Activated CD4-positive, alpha-beta T cell treated with anti-CD3 and anti-CD28 coated beads for 48 hours (primary cell): ENCODE data around the gene STK17B.

Source experiments
- DNase-seq: peaks from one replicate; pipeline ENCODE4 v3.0.0-alpha.2; 2020

The STK17B gene

DNA sequence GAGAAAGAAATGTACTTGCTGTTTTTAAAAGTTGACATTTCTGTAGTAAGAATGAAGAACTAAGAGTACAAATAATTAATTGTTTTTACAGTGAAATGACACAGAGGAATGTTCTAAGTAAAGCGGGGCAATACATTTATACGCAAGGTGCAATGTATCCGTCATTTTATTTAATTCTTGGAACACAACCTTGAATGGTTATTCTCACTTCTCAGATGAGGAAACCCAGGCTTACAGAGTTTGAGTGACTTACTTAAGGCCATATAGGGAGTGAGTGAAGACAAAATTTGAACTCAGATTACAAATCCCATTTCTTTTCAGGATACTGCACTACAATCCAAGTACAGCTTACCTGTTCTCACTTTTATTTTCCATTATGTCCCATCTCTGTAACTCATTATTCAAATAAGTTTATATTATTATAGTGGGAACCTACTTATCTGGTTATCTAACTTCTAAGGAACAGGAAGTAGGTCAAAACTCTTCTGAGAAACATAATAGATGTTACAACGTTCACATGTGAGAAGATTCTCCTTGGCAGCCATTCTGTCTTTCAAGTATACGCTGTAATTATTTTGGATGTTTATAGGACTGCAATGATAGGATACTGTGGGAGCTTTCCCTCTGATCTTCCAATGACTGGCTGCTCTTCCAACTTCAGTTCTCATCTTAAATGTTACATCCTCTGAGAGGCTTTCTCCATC is 12.3 kb upstream of the STK17B start:
- DNase-seq, result no peak

DNA sequence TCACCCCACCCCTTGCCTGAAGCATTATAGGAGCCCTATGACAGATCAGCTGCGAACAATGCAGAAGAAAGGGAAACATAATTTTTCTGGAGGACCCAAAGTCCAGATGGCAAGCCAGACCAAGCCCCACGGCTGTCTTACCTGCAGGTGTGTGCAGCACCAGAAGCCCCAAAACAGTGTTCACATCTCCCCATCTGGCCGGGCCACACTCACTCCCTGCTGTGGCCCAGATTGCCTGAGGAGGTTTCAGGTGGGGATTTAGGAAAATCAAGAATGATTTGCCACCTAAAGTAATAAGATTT is 11.7 kb upstream of the STK17B start:
- no peak for DNase-seq

DNA sequence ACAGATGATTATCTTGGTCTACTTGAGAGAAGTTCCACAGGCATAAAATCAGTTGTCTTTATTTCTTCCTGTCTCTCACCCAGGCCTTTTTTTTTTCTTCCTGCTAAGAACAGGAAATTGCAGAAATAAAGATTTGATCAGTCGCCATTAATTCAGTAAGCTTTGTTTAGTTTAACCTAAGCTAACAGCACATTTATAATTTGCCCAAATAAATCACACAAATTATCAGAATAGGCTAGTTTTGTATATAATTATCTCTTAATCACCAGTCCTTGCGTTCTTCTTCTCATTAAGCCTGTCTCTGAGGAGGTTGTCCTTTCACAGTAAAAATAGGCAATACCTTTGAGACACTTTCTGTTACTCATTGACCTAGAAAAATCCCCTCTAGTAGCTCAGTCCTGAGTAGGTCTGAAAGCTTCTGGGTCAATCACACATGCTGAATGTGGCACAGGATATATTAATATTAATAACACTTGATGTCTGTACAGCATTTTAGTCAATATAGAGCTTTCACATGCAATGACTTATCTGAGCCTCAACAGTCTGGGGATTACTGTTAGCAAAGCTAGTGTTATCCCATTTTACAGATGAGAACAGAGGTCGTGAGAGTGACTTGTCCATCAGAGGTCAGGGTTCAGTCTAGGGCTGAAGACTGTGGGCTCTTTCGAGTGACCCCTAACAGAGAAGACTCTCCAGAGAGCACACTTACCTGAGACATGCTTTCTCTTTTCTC is 11.2 kb upstream of the STK17B start:
- no peak for DNase-seq

DNA sequence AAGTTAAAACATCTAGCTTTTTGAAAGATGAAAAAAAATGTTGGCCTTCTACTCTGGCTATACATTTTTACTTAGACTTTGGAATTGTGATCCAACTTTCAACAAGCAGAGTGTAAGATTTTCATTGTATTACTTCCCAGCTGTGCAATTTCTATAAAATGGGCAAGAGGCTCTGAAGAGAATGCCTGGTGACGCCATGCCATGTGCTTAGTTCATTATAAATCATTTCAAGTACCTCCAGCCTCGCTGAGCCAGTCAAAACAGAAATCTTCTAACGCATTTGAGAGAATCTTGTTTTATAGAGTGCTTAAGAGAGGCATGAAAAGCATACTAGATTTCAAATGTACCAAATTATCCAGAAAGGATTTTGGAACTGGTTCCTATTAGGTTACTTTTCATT is 10.1 kb upstream of the STK17B start:
- DNase-seq, result no peak

DNA sequence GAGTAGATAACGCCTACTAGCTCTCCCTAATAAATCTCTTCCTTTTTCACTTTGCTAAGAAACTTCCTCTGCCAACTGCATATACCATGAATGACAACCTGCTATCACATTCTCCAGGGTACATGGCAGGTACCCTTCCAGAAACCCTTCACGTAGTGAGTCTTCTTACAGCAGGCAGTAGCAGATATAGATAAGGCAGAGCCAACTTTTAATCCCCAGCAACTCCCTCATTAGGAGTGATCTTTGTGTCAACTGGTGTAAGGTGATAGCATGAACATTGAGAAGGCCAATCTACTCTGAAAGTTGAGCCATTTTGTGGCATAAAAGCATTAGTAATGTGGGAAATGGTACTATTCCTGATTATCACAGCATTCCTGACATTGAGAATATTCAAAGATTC is 5.7 kb upstream of the STK17B start:
- DNase-seq, result no peak

DNA sequence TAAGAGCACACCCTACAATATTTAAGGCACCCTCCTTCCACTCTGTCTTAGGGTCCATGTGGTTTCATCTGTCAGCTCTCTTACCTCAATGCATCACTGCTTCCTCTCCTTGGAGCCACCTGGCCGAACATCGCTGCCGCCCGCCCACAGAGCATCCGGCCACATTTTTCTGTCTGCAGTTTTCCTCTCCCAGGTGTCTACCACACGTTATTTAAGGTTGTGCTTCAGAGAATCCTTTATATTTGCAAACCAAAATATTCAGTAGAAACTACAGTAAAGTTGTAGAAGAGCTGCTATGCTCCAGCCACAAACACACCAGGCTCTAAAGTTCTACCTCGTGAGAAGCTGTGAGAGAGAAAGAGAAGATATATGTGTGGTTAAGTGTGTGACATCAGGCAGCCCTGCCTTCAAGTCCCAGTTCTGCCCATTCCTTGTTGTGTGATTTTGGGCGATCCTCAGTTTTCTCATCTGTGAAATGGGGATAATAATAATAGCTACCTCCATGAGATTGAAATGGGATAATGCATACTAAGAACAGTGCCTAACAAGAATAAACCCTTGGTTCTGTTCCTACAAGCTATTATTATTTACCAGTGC is 4.9 kb upstream of the STK17B start:
- DNase-seq, result peak; percentile 84

DNA sequence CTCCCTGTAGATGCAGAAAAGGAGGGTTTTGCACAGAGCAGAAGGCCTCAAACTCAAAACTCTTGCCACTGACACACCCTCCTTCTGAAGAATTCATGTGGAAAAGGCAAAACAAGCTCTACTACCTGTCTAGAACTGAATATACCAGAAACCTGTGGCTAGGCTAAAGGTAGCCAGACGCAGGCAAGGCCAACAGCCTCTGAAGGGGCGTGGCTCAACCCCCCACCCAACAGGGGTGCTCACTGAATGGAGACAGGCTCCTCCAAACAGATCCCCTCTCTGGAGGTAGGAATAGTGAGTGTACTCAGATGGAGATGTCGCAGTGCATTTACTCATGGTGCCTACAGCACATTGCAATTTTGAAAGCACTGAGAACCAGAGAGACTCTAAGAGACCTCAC is 3.0 kb upstream of the STK17B start:
- DNase-seq, result peak; percentile 57

DNA sequence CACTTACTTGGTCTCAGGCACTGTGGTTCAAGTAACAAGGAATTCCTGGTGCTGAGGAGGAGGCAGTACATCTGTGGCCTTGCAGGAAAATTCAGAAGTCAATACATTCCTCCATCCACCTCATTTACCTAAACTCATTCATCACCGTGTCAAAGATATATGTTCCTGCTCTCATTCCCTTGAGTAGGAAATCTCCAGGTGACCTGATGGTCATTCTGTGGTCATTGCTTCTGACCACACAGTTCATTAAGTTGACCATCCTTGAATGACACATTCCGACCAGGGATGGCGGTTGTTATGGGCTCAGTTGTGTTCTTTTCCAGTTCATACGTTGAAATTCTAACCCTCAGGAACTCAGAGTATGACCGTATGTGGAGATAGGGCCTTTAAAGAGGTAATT is 2.1 kb upstream of the STK17B start:
- no peak for DNase-seq

DNA sequence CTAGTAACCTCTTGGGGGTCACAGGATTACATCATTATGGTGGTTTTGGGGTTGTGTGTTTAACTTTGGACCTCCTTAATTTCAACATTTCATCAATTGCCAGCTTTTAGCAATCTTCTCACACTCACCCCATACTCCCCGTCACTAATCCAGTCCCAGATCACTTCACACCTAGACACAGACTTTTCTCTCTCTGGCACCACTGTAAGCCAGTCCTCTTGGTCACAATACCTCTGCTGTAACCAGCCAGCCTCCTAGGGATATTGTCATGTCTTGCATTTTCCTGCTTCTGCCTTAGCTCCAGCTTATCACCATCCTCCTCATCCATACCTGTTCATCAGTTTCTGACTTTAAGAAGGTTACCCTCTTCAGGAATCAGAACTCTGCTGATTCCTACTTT is 1.6 kb upstream of the STK17B start:
- no peak for DNase-seq

DNA sequence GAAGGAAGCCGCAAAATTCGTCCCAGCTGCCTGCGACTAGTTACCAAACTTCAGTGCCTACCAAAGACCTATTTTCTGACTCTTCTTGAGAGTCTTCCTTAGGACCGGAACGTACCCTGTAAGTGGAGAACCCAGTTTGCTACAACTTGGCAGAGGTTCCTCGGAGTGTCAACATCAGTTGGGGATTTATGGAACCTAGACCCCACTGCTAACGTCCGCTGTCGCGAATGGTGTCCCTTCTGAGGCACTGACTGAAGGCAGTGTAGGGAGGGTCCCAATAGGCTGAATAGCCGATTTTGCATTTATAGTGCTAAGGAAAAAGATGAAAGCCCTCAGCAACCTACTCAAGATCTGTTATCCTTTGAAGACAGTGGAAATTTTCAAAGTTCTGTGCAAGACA is 568 bp upstream of the STK17B start:
- DNase-seq, result no peak

DNA sequence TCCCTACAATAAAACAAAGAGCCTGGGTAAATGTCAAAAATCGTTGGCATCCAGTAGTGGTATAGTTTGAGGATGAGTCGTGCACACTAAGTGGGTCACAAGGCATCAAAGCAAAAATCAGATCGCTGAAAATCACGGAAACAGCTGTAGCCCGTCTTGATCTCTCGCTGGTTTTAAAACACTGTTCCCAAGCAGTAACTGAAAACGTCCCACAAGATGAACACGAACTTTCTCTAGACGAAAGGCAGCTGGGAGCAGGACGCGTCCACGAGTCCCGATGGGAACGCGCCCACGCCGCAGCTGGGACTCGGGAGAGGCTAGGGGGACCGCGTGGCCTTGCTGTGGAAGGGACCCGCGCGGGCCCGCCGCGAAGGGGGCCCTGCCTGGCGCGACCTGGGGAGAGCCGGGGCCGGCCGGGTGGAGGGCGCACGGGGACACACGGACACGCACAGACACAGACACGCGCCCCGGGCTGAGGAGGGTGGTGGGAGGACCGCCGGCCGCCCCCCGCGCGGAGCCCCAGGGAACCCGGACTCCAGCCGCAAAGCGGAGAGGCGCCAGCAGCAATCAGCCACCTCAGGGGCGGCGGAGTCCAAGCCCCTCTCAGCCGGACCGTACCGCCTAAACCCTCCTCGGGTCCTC is 651 bp downstream of the STK17B start:
- peak; percentile 44 for DNase-seq

DNA sequence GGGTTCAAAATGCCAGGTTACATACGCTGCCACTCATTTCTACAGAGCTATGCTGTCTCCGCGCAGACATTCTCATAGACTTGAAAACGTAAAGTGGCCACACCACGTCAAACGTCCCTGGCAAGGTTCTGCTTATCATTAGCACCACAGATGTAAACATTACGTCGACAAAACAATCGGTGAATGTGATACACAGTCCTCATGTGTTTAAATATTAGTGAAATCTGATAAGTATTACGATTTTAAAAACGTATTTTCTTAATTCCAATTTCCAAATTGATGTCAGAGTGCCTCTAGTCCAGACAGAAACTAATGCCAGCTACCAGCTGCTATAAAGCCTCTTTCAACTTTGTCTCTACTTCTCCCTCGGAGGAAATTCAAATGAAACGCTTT is 1.2 kb downstream of the STK17B start:
- DNase-seq, result peak; percentile 71

DNA sequence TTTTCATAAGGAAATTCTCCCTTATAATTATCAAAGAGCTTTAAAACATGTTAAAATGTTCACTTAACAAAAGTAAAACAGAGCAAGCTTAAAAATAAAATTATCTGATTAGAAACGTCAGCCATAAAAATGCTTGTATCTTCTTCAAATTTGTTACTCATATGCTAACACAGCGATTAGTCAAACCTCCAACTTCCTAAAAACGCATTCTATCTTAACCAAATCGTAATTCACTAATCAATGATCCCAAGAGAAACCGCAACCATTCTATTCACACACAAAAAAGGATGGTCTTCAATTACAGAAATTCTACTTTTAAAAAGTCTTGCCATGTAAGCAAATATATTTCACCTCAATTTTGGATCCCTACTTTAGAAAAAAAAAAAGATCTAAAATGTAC is 1.9 kb downstream of the STK17B start:
- DNase-seq, result no peak

DNA sequence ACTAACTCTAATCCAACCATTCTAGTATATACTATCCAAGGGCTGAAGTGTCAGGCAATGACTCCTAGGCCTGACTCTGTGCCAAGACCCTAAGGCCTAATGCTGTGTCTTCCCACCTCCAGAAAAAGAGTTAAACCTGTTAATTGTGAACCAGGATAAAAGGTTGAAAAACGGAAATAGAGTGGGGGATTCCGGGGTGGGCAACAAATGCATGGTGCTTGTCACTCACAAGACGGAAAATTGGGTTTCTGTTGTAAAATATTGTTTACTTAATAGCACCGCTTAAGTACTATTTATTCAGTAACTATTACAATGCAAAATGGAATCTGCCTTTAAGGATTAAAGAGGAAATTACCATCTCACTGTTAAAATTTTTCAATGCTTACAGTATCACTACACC is 3.2 kb downstream of the STK17B start:
- no peak for DNase-seq

DNA sequence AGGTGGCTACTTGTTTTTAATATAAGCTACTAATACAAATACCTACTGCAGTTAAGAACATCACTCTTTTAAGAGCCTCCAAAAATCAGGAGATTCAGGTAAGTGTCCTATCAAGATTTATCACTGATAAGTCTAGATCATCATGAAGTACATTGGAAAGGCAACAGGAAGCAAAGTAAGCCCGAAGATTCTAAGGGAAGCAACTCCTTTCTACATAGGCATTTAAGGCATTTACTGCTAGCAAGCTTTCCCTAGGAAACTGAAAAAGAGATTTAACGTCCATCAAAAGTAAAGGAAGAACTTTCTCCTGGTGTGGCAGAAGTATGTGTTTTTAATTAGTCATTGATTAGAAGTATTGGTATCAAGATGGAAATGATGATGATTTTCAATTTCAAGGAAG is 3.7 kb downstream of the STK17B start:
- no peak for DNase-seq

DNA sequence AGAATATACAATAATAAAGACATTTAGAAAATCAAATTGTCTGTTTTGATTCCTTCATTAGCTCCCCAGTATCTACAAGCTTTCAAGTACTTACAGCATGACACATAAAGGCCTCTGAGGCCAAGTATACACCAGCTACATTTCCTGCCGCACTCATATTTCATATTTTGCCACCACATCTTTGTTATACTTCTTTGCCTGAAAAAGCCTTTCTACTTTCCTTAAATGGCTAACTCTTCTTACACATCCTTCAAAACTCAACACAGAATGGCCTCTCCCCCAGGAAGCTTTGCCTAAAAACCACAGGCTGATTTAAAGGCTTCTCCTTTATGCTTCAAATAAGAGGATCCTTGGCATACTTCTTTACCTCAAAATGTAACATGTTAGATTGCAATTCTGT is 4.5 kb downstream of the STK17B start:
- no peak for DNase-seq

DNA sequence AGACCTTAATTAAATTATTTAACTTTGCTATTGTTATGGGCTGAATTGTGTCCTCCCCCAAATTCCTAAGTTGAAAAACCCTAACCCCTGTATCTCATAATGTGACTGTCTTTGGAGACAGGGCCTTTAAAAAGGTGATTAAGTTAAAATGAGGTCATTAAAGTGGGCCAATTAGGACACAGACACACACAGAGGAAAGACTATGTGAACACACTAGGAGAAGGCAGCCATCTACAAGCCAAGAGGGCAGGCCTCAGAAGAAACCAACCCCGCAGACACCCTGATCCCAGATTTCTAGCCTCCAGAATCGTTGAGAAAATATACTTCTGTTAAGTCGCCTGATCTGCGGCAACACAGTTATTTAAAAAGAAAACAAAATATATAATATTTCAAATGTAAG is 6.4 kb downstream of the STK17B start:
- DNase-seq, result no peak

DNA sequence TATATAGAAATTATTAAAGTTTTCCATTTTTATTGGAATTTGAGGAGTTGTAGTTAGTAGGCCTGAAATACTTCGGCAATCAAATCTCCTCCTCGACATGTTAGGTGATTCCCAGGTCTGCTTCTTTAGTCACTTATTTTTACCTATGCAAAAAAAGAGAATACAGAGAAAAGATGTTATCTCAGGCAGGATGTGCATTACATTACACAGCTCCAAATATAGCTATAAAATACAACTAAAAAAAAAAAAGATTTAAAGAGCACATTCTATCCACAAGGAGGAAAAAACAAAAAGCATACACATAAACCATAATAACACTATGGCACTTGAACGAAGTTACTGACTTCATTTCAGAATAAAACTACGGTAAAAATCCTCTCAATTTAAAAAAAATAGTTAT is 8.1 kb downstream of the STK17B start:
- DNase-seq, result no peak

DNA sequence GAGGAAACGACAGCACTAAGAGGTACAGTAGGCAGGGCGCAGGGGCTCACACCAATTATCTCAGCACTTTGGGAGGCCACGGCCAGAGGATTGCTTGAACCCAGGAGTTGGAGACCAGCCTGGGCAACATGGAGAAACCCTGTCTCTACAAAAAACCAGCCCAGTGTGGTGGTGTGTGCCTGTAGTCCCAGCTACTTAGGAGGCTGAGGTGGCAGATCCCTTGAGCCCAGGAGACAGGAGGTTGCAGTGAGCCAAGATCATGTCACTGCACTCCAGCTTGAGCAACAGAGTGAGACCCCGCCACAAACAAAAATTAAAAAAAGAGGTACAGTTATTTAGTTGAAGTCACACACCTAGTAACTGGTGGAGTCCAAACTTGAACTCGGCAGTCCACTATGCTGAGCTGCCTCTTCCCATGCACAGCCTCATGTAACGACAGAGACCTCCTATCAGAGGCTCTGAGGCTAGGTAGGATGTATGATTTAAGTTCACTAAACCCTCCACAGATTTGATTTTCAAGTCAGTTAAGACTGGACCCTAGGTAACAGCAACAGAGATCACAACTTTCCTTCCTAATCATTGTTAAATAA is 8.7 kb downstream of the STK17B start:
- no peak for DNase-seq

DNA sequence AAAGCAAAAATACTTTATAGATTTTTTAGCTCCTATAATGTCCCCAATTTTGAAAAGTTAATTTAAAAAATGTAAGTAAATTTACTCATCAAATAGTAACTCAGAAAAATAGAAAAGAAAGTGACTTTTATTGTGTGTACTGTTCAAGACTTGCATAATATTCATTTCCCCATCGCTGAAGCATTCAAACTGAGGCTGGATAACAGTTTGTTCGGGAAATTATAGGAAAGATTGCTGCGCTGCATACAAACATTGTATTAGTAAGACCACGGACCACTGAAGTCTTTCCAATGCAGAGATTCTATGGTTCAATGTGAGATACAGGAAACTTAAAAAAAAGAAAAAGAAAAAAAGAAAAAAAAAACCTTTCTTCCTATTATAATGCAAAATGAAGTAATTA is 10.4 kb downstream of the STK17B start:
- no peak for DNase-seq

DNA sequence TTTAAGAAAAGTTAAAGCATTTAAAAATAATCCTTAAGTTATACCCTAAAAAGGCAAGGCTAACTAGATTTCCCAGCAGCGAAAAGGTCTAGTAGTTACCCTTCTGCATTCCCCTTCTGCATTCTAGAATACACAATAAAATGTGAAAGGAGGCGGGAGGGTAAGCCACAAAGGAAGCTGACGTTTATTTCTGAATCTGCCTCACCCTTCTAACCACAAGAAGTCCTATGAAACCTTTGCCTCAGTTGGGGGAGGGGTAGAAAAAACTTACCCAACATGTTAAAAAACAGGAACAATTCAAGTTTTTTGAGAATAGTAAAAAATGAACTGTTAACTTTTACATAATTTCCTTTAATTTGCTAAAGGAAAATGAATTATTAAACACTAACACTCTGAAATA is 11.3 kb downstream of the STK17B start:
- peak; percentile 60 for DNase-seq

DNA sequence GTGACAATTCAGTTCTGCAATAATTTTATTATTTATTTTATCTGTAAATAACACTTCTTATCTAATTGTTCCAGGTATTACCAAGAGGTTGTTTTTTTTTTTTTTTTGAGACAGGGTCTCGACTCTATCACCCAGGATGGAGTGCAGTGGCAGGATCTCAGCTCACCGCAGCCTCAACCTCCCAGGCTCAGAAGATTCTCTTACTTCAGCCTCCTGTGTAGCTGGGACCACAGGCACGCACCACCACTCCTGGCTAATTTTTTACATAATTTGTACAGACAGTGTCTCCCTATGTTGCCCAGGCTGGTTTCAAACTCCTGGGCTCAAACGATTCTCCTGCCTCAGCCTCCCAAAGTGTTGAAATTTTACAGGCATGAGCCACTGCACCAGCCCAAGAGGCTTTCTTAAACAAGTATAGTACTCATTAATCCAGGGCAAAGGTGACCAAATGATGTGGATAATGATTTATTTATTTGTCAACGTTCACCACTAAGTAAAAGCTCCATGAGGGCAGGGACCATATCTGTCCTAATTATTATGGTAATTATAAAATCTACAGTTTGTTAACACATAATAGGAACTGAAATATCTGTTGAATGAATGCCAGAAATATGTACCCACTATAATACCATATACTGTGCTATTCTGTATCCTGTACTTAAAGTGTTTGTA is 12.0 kb downstream of the STK17B start:
- no peak for DNase-seq

DNA sequence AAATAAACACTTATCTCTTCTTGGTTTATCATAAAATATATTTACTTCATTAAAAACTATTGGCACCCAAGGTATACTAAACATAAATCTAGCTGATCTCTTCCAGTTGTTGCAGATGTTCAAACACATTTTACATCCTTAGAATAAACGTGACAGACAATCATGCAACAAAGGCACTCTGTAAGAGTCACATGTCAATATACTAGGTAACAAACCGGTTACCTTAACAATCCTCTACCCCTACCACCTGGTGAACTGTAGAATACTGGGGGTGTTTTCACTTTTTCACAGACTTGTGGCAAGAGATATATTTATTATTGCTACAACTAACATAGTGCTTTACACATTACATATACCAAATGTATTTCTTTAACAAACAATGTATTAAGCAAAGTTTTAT is 15.8 kb downstream of the STK17B start:
- DNase-seq, result no peak
